Adrenal gland (tissue), 12 donors: ENCODE measurements around the gene SCCPDH. TPM values are rescaled to one million over a fixed set of nuclear protein-coding genes. Genes with fewer than 3 reads are reported as not detected.
A peak's percentile ranks its signal among the peaks of the same experiment; 100 is the strongest.

ENCODE experiments used
- DNase-seq, 7 donors: peaks; one replicate each; pipeline ENCODE4 v3.0.0-alpha.2; 2019 to 2020
- H3K27ac ChIP-seq, 5 donors: fragments of 200-600 bp; sonication (generic) in 4 of 5; 1 replicate in 3 of 5; 2 replicates in 2 of 5; pipeline versions ENCODE4 v1.5.1 to v1.8.0; 2016 to 2020; ENCODE audit warnings: mild to moderate bottlenecking in 1 of 5
- H3K27me3 ChIP-seq: fragments of 200-600 bp; 2 replicates; pipeline ENCODE4 v1.8.0; 2021
- H3K36me3 ChIP-seq, 2 donors: fragments of 200-600 bp; replicated peaks in 1 of 2; 1 replicate in 1 of 2; 2 replicates in 1 of 2; pipeline versions ENCODE4 v1.5.1 to v1.8.0; 2018 to 2022
- H3K4me1 ChIP-seq, 2 donors: fragments of 200-600 bp; replicated peaks in 1 of 2; 1 replicate in 1 of 2; 2 replicates in 1 of 2; pipeline versions ENCODE4 v1.5.1 to v1.8.0; 2018 to 2021
- H3K4me3 ChIP-seq, 4 donors: fragments of 200-600 bp; sonication (generic) in 3 of 4; one replicate each; pipeline ENCODE4 v1.5.1; 2016 to 2018
- H3K9me3 ChIP-seq, 3 donors: fragments of 200-600 bp; sonication (generic) in 1 of 3; replicated peaks in 1 of 3; 1 replicate in 2 of 3; 2 replicates in 1 of 3; pipeline versions ENCODE4 v1.5.1 to v1.8.0; 2016 to 2021
- POLR2A ChIP-seq, 2 donors: fragments of 450-650 bp; IDR thresholded peaks; one replicate each; pipeline ENCODE4 v1.6.1; 2017; ENCODE audit warnings: antibody characterized with exemption in 2 of 2, mild to moderate bottlenecking in 2 of 2, moderate library complexity in 1 of 2
- WGBS, 4 donors: extraction: QIAGEN DNeasy Blood & Tissue Kit in 2 of 4; methylation state at CpG; one replicate each; pipeline versions ENCODE4 v1.1.5 to v1.1.7; 2013 to 2017; 5-methylcytosine and 5-hydroxymethylcytosine counted together
- intact Hi-C, 2 donors: fragments of 100-400 bp; cut with DNase I; formaldehyde crosslinking; loops; one replicate each; pipeline versions ENCODE4 v1.14.1 to v1.15.0; 2022 to 2023
- polyA plus RNA-seq, 3 donors: library from polyadenylated mRNA; stranded (reverse); fragments of 200-250 nt in 2 of 3; fragments of 350-450 nt in 1 of 3; fragmentation: Illumina TruSeq in 1 of 3; extraction: RNeasy Lipid Tissue Mini Kit (QIAGEN cat#74804) in 1 of 3; gene quantifications; one replicate each; pipeline ENCODE4 v1.2.3, GENCODE V29; 2013 to 2014
- total RNA-seq, 9 donors: library from RNA; depleted of rRNA in 4 of 9; stranded (reverse); fragments of >200 nt in 4 of 9; fragments of 120-200 nt in 1 of 9; fragmentation: NEBNext Ultra II Directional in 1 of 9; extraction: Animal tissue kit (Norgen Biotek cat#: 25700) in 1 of 9; gene quantifications; one replicate each; pipeline versions ENCODE4 v1.1.0 to v1.2.4, GENCODE V29; 2013 to 2023
- TF ChIP-seq, protein P1 (sequence below), 6 experiments: fragments of 450-650 bp in 4 of 6; fragments of 200-600 bp in 2 of 6; sonication (generic) in 1 of 6; IDR thresholded peaks; 1 replicate in 5 of 6; 2 replicates in 1 of 6; pipeline versions ENCODE4 v1.5.1 to v1.8.0; 2016 to 2021; ENCODE audit warnings: antibody characterized with exemption in 6 of 6, mild to moderate bottlenecking in 2 of 6, moderate library complexity in 1 of 6
- donor health status: healthy with polysubstance abuse.
- donor health status: Bipolar disorder and iron deficiency.
- donor health status: DM: yes; HTN: yes; CAD: no.
- donor health status: DM: no; HTN: no; CAD: no.
- donor health status: DM: no; HTN: no; CAD: no.
- donor health status: DM: yes; HTN: yes; CAD: no.

SCCPDH gene
- total and polyA plus RNA-seq, 12 donors = 12.0 to 180 (median 60.7) TPM

- peak in 1 of 7 donors; percentile 18 for DNase-seq
- H3K27ac ChIP-seq = no peak overlapping the region
- no peaks in the 10 kb centered on the region for H3K9me3 ChIP-seq
- TF ChIP-seq POLR2A (IDR thresholded peaks at IDR 0.05) = no peak
- TF ChIP-seq, protein P1, sequence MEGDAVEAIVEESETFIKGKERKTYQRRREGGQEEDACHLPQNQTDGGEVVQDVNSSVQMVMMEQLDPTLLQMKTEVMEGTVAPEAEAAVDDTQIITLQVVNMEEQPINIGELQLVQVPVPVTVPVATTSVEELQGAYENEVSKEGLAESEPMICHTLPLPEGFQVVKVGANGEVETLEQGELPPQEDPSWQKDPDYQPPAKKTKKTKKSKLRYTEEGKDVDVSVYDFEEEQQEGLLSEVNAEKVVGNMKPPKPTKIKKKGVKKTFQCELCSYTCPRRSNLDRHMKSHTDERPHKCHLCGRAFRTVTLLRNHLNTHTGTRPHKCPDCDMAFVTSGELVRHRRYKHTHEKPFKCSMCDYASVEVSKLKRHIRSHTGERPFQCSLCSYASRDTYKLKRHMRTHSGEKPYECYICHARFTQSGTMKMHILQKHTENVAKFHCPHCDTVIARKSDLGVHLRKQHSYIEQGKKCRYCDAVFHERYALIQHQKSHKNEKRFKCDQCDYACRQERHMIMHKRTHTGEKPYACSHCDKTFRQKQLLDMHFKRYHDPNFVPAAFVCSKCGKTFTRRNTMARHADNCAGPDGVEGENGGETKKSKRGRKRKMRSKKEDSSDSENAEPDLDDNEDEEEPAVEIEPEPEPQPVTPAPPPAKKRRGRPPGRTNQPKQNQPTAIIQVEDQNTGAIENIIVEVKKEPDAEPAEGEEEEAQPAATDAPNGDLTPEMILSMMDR (IDR thresholded peaks at IDR 0.05) = no peak
- H3K4me1 ChIP-seq = peaks cover 3 to 5% of the 10 kb centered on the region in 2 donors
- H3K27me3 ChIP-seq = no peaks in the 10 kb centered on the region
- WGBS, 4 donors = 85 to 91% (median 88%) methylated on average over 14 to 19 of the region's 19 CpGs
- no peak overlapping the region for H3K4me3 ChIP-seq
- H3K36me3 ChIP-seq = no peaks in the 10 kb centered on the region
- intact Hi-C loops = no loop called here
Measured at GRCh38 chr1:246790833-246791232, 66.6 kb downstream of the SCCPDH start.

GRCh38 chr1:246791303-246791918 lies 67.2 kb downstream of the SCCPDH start:
- Histone ChIP-seq H3K36me3 (no peaks in the 10 kb centered on the region), H3K27ac (no peak overlapping the region), H3K9me3 (no peaks in the 10 kb centered on the region), H3K4me1 (peaks cover 3 to 5% of the 10 kb centered on the region in 2 donors), H3K4me3 (no peak overlapping the region), H3K27me3 (no peaks in the 10 kb centered on the region)
- TF ChIP-seq, protein P1 (IDR thresholded peaks at IDR 0.05) = no peak
- TF ChIP-seq POLR2A (IDR thresholded peaks at IDR 0.05) = no peak
- intact Hi-C loops = no loop called here
- 82 to 89% (median 84%) methylated on average over 14 to 17 of the region's 17 CpGs for WGBS, 4 donors
- DNase-seq = no peak

DNA sequence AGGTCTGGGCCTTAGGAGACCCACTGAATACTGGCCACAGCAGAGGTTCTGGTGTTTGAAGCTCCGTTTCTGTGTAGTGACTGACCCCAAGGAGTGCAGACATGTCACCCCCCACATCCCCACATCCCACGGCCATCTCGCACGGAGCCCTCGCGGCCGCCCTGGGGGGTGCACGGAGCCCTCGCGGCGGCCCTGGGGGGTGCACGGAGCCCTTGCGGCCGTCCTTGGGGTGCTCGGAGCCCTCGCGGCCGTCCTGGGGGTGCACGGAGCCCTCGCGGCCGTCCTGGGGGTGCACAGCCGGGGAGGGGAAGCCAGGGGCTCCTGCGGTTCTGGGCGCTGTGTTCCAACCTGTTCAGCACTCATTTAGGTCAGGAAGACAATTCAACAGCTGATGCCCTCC lies 68.4 kb downstream of the SCCPDH start:
- intact Hi-C loops = no loop called here

GRCh38 chr1:246793356-246793896 lies 69.2 kb downstream of the SCCPDH start:
- Histone ChIP-seq H3K27ac (no peak overlapping the region), H3K4me3 (no peak overlapping the region), H3K36me3 (no peaks in the 10 kb centered on the region), H3K9me3 (no peaks in the 10 kb centered on the region), H3K27me3 (no peaks in the 10 kb centered on the region), H3K4me1 (peaks cover 3 to 5% of the 10 kb centered on the region in 2 donors)
- TF ChIP-seq, protein P1 (IDR thresholded peaks at IDR 0.05) = no peak
- no peak for TF ChIP-seq POLR2A (IDR thresholded peaks at IDR 0.05)
- intact Hi-C loops = no loop called here
- WGBS, 4 donors = 14 to 29% (median 26%) methylated on average over 6 of the region's 6 CpGs
- no peak for DNase-seq

More for the DNA sequence above, 68.4 kb downstream of the SCCPDH start:
- H3K27me3 ChIP-seq = no peaks in the 10 kb centered on the region
- no peak overlapping the region for H3K4me3 ChIP-seq
- H3K4me1 ChIP-seq = peaks cover 3 to 5% of the 10 kb centered on the region in 2 donors
- H3K9me3 ChIP-seq = no peaks in the 10 kb centered on the region
- no peaks in the 10 kb centered on the region for H3K36me3 ChIP-seq
- H3K27ac ChIP-seq = no peak overlapping the region
- TF ChIP-seq, protein P1 (IDR thresholded peaks at IDR 0.05) = no peak
- TF ChIP-seq POLR2A (IDR thresholded peaks at IDR 0.05) = no peak
- no peak for DNase-seq
- 76 to 88% (median 85%) methylated on average over 14 to 25 of the region's 25 CpGs for WGBS, 4 donors
